NCI-H1092 (cell line): ENCODE results near the gene E2F2.

ENCODE experiments used
- DNase-seq: peaks from one replicate; lab custom pipeline; 2025; lab: John Stamatoyannopoulos, UW

The E2F2 gene

GRCh38 chr1:23562137-23562876 is 31.3 kb upstream of the E2F2 start:
- peak; percentile 97 for DNase-seq

- DNase-seq: no peak
These were observed 30.7 kb upstream of the E2F2 start for GRCh38 chr1:23561813-23562100.

GRCh38 chr1:23561076-23561812 is 30.2 kb upstream of the E2F2 start:
- no peak for DNase-seq

- no peak for DNase-seq
These were observed 29.1 kb upstream of the E2F2 start for GRCh38 chr1:23559985-23560741.

- peak; percentile 93 for DNase-seq
These were observed 28.3 kb upstream of the E2F2 start, which contains the start of gene ID3 for GRCh38 chr1:23559136-23559984. TSS of gene ID3 (minus strand) at chr1:23559501. CDS start at chr1:23559426, 75 bp downstream.

GRCh38 chr1:23558872-23559135 is 27.8 kb upstream of the E2F2 start:
- DNase-seq: no peak

- DNase-seq: peak; percentile 34
These were observed 27.3 kb upstream of the E2F2 start for GRCh38 chr1:23558140-23558871.

GRCh38 chr1:23557471-23558124 is 26.6 kb upstream of the E2F2 start:
- no peak for DNase-seq

- no peak for DNase-seq
These were observed 25.8 kb upstream of the E2F2 start for GRCh38 chr1:23556635-23557470.

GRCh38 chr1:23555986-23556634 is 25.1 kb upstream of the E2F2 start:
- no peak for DNase-seq

GRCh38 chr1:23555270-23555985 is 24.4 kb upstream of the E2F2 start:
- peak; percentile 66 for DNase-seq

GRCh38 chr1:23554481-23555269 is 23.6 kb upstream of the E2F2 start:
- DNase-seq: peak; percentile 91

- DNase-seq: no peak
These were observed 23.1 kb upstream of the E2F2 start for GRCh38 chr1:23554127-23554480.

- no peak for DNase-seq
These were observed 22.4 kb upstream of the E2F2 start for GRCh38 chr1:23553231-23554126.

- DNase-seq: no peak
These were observed 20.8 kb upstream of the E2F2 start for GRCh38 chr1:23551849-23552248.

GRCh38 chr1:23548704-23549143 is 17.7 kb upstream of the E2F2 start:
- no peak for DNase-seq
